Type B pancreatic cell (in vitro differentiated cells): ENCODE results near the gene ITM2B. TPM values are rescaled to one million over a fixed set of nuclear protein-coding genes. Genes with fewer than 3 reads are reported as not detected.

Experiments used
- DNase-seq: peaks from one replicate; pipeline ENCODE4 v3.0.0; 2021; ENCODE audit warnings: mixed read lengths; ENCODE audit not compliant: unreplicated experiment; ENCODE audit errors: extremely low spot score
- H3K27ac Mint-ChIP-seq: 2 replicates; pipeline ENCODE4 v1.8.0; 2021; ENCODE audit warnings: mild to moderate bottlenecking, mixed read lengths
- H3K27me3 Mint-ChIP-seq: 2 replicates; pipeline ENCODE4 v1.8.0; 2021; ENCODE audit warnings: mixed read lengths
- H3K36me3 Mint-ChIP-seq: 2 replicates; pipeline ENCODE4 v1.8.0; 2021; ENCODE audit warnings: mixed read lengths
- H3K4me1 Mint-ChIP-seq: one replicate; pipeline ENCODE4 v1.8.0; 2021; ENCODE audit warnings: mixed read lengths; ENCODE audit not compliant: unreplicated experiment
- H3K4me3 Mint-ChIP-seq: 2 replicates; pipeline ENCODE4 v1.8.0; 2021; ENCODE audit warnings: mild to moderate bottlenecking, mixed read lengths
- H3K9me3 Mint-ChIP-seq: 2 replicates; pipeline ENCODE4 v1.8.0; 2021; ENCODE audit warnings: mixed read lengths
- total RNA-seq: library from RNA; stranded (reverse); gene quantifications from 2 replicates; pipeline ENCODE4 v1.2.1, GENCODE V29; 2021; ENCODE audit warnings: low replicate concordance
- TF ChIP-seq, protein P1 (sequence below): fragments of 200-600 bp; sonication (generic); conservative IDR thresholded peaks from 2 replicates; pipeline ENCODE4 v1.5.0; 2021; ENCODE audit warnings: antibody characterized with exemption, mild to moderate bottlenecking

The ITM2B gene
- total RNA-seq, 1 donor from 2014 or later = 232 TPM

DNA sequence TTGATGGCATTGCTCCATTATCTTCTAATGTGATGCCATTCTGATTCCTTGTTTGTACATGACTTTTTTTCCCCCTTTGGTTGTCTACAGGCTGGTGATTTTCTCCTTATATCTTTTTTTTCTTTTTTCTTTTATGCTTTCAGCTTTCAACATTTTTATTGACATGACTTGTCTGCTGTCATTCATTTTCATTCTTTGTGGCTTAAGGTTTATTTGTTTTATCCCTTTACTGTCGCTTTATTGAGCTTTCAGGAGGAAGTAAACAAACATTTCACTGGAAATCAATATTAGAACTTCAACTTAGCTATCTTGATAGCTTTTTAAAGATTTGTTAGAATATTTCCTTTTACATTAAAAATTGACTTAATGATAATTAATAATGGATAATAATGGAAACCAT, 9.7 kb downstream of the ITM2B start:
- DNase-seq = no peak
- no peaks in the 10 kb centered on the region for H3K9me3 Mint-ChIP-seq
- peaks cover 3% of the 10 kb centered on the region for H3K36me3 Mint-ChIP-seq
- no peak overlapping the region for H3K27ac Mint-ChIP-seq
- H3K4me1 Mint-ChIP-seq = peaks cover 25% of the 10 kb centered on the region
- H3K4me3 Mint-ChIP-seq = no peak overlapping the region
- TF ChIP-seq, protein P1, sequence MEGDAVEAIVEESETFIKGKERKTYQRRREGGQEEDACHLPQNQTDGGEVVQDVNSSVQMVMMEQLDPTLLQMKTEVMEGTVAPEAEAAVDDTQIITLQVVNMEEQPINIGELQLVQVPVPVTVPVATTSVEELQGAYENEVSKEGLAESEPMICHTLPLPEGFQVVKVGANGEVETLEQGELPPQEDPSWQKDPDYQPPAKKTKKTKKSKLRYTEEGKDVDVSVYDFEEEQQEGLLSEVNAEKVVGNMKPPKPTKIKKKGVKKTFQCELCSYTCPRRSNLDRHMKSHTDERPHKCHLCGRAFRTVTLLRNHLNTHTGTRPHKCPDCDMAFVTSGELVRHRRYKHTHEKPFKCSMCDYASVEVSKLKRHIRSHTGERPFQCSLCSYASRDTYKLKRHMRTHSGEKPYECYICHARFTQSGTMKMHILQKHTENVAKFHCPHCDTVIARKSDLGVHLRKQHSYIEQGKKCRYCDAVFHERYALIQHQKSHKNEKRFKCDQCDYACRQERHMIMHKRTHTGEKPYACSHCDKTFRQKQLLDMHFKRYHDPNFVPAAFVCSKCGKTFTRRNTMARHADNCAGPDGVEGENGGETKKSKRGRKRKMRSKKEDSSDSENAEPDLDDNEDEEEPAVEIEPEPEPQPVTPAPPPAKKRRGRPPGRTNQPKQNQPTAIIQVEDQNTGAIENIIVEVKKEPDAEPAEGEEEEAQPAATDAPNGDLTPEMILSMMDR = no peak
- H3K27me3 Mint-ChIP-seq = no peaks in the 10 kb centered on the region

DNA sequence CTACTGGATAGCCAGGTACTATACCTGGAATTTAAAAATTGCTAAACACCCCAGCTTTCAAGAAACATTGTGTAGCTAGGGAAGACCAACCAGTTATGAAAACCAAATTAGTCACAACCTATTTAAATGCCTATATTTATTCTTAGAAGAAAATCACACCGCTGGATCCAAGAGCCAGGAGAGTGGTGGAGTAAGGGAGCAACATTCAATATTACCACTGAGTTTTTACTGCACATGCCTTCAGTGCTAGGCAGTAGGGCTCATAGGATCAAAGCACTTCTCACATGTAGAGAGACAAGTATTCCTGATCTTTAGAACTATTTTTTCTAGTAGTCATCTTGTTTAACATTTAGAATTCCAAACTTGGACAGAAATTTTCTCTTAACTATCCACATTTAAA, 11.2 kb downstream of the ITM2B start:
- H3K4me3 Mint-ChIP-seq = no peak overlapping the region
- H3K9me3 Mint-ChIP-seq = no peaks in the 10 kb centered on the region
- H3K36me3 Mint-ChIP-seq = peaks cover 7% of the 10 kb centered on the region
- no peak for DNase-seq
- H3K4me1 Mint-ChIP-seq = peaks cover 21% of the 10 kb centered on the region
- no peak overlapping the region for H3K27ac Mint-ChIP-seq
- H3K27me3 Mint-ChIP-seq = no peaks in the 10 kb centered on the region
- TF ChIP-seq, protein P1 = no peak

DNA sequence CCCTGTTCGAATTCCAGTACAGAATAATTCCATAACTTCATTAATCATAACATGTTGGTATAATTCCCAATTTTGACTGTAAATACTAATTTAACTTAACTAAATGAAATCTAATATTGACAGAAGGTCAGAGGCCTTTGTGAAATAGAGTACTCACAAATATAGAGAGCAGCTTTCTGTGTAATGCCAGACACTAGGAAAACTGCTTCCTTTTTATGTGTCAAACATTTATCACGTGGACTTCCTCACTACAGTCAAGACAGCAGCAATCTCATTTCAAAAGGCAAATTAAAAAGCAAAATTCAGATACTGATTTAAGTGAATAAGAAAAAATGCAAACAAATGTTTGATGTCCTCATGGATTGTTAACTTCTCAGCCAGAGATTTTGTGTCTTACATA, 13.1 kb downstream of the ITM2B start:
- Mint-ChIP-seq H3K36me3 (peaks cover 5% of the 10 kb centered on the region), H3K4me3 (no peak overlapping the region), H3K27ac (no peak overlapping the region), H3K27me3 (no peaks in the 10 kb centered on the region), H3K9me3 (no peaks in the 10 kb centered on the region), H3K4me1 (peaks cover 17% of the 10 kb centered on the region)
- DNase-seq = no peak
- TF ChIP-seq, protein P1 = no peak

DNA sequence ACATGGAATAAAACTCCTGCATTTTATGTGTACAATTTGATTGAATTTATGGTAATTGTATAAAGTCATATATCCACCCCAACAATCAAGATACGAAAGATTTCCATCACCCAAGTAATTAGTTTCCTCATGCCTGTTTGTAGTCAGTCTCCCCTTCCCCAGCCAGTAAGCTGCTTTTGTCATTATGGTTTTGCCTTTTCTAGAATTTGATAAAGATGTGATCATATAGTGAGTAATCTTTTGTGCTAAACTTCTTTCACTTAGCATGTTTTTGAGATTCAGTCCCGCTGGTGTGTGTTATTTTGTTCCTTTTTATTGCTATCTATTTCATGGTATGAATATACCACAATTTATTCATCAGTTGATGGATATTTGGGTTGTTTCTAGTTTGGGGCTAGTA, 16.0 kb downstream of the ITM2B start:
- no peak for DNase-seq
- H3K4me3 Mint-ChIP-seq = no peak overlapping the region
- peaks cover 13% of the 10 kb centered on the region for H3K4me1 Mint-ChIP-seq
- H3K9me3 Mint-ChIP-seq = no peaks in the 10 kb centered on the region
- no peak overlapping the region for H3K27ac Mint-ChIP-seq
- no peaks in the 10 kb centered on the region for H3K27me3 Mint-ChIP-seq
- TF ChIP-seq, protein P1 = no peak
- peaks cover 15% of the 10 kb centered on the region for H3K36me3 Mint-ChIP-seq

DNA sequence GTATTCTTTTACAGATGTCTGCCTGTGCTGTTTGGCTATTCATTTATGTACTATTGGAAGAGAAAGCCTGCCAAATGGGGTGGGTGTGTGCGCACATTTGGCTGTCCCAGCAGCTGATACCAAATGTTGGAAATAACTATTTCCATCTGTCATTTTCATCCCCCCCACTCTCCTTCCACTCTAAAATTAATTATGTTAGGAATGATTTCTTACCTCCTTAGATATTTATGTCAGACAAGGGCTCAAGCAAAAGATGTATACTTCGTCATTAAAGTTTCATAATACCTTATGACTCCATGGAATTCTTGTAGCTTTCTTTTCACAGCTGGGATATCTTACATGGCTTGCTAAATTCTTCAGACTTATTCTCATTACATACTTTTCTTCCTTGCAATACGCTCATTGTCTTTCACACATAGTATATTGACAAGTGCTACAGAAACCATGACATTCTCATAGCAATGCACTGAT, 18.6 kb downstream of the ITM2B start:
- H3K9me3 Mint-ChIP-seq = no peaks in the 10 kb centered on the region
- no peaks in the 10 kb centered on the region for H3K27me3 Mint-ChIP-seq
- H3K4me3 Mint-ChIP-seq = no peak overlapping the region
- peaks cover 6% of the 10 kb centered on the region for H3K4me1 Mint-ChIP-seq
- no peak overlapping the region for H3K27ac Mint-ChIP-seq
- DNase-seq = no peak
- TF ChIP-seq, protein P1 = no peak
- H3K36me3 Mint-ChIP-seq = peaks cover 21% of the 10 kb centered on the region

DNA sequence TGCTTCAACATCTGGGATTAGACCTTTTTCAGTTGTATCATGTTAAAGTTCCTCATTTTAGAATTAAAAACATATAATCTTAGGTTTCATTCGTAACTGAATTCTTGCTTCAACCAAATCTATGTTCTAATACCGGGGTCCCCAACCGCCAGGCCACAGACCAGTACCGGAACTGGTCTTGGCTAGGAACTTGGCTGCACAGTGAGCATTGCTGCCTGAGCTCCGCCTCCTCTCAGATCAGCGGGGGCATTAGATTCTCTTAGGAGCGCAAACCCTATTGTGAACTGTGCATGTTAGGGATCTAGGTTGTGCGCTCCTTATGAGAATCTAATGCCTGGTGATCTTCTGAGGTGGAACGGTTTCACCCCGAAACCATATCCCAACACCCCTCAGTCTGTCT, 19.2 kb downstream of the ITM2B start:
- no peak for DNase-seq
- Mint-ChIP-seq H3K4me3 (no peak overlapping the region), H3K36me3 (peaks cover 23% of the 10 kb centered on the region), H3K27me3 (no peaks in the 10 kb centered on the region), H3K4me1 (peaks cover 6% of the 10 kb centered on the region), H3K9me3 (no peaks in the 10 kb centered on the region), H3K27ac (no peak overlapping the region)
- TF ChIP-seq, protein P1 = no peak
